HG03558 (cell line): ENCODE measurements around the gene NCMAP.
"Not testable (repeated sequence)": the region's sequence is repeated elsewhere in the genome, so short reads cannot be mapped to it uniquely, and the experiment has no call there.

Experiments used
- ATAC-seq: cut with Tn5 transposase; IDR thresholded peaks from one replicate; pipeline ENCODE4 v1.9.1; 2021; ENCODE audit warnings: moderate number of reproducible peaks; ENCODE audit not compliant: unreplicated experiment; ENCODE audit errors: extremely low read depth

The NCMAP gene

GRCh38 chr1:24540906-24541710, 14.8 kb upstream of the NCMAP start:
- ATAC-seq: no peak

- no peak for ATAC-seq
Measured at GRCh38 chr1:24541711-24542346, 14.1 kb upstream of the NCMAP start.

- ATAC-seq: no peak
Measured at GRCh38 chr1:24544239-24544638, 11.6 kb upstream of the NCMAP start.

GRCh38 chr1:24545662-24546061, 10.2 kb upstream of the NCMAP start:
- ATAC-seq: no peak

- ATAC-seq: no peak
Measured at GRCh38 chr1:24547195-24547594, 8.7 kb upstream of the NCMAP start.

GRCh38 chr1:24548070-24548469, 7.8 kb upstream of the NCMAP start:
- ATAC-seq: no peak

- ATAC-seq: not testable (repeated sequence)
Measured at GRCh38 chr1:24549210-24549609, 6.7 kb upstream of the NCMAP start.

GRCh38 chr1:24551290-24551959, 4.5 kb upstream of the NCMAP start:
- no peak for ATAC-seq

- ATAC-seq: no peak
Measured at GRCh38 chr1:24551960-24552571, 3.8 kb upstream of the NCMAP start.

GRCh38 chr1:24553931-24554330, 2.0 kb upstream of the NCMAP start:
- no peak for ATAC-seq

- no peak for ATAC-seq
Measured at GRCh38 chr1:24554714-24555113, 1.2 kb upstream of the NCMAP start.

GRCh38 chr1:24556414-24556795, 518 bp downstream of the NCMAP start:
- no peak for ATAC-seq

- no peak for ATAC-seq
Measured at GRCh38 chr1:24557220-24557619, 1.3 kb downstream of the NCMAP start.

GRCh38 chr1:24557711-24558131, 1.8 kb downstream of the NCMAP start:
- no peak for ATAC-seq

GRCh38 chr1:24558455-24558854, 2.6 kb downstream of the NCMAP start:
- no peak for ATAC-seq

GRCh38 chr1:24558902-24559791, 3.3 kb downstream of the NCMAP start:
- no peak for ATAC-seq

- no peak for ATAC-seq
Measured at GRCh38 chr1:24560361-24560760, 4.5 kb downstream of the NCMAP start.

- ATAC-seq: no peak
Measured at GRCh38 chr1:24562625-24563024, 6.7 kb downstream of the NCMAP start.

GRCh38 chr1:24564695-24565094, 8.8 kb downstream of the NCMAP start:
- no peak for ATAC-seq
